Stimulated activated CD4-positive, alpha-beta T cell treated with anti-CD3 and anti-CD28 coated beads, Interleukin-15, amount 100 ng/mL, for 48 hours (primary cell): ENCODE data around the gene PRPF6.

Experiments used
- DNase-seq, 2 donors: peaks; one replicate each; pipeline ENCODE4 v3.0.0-alpha.2; 2020; ENCODE audit warnings: low read depth in 2 of 2

Gene PRPF6

DNA sequence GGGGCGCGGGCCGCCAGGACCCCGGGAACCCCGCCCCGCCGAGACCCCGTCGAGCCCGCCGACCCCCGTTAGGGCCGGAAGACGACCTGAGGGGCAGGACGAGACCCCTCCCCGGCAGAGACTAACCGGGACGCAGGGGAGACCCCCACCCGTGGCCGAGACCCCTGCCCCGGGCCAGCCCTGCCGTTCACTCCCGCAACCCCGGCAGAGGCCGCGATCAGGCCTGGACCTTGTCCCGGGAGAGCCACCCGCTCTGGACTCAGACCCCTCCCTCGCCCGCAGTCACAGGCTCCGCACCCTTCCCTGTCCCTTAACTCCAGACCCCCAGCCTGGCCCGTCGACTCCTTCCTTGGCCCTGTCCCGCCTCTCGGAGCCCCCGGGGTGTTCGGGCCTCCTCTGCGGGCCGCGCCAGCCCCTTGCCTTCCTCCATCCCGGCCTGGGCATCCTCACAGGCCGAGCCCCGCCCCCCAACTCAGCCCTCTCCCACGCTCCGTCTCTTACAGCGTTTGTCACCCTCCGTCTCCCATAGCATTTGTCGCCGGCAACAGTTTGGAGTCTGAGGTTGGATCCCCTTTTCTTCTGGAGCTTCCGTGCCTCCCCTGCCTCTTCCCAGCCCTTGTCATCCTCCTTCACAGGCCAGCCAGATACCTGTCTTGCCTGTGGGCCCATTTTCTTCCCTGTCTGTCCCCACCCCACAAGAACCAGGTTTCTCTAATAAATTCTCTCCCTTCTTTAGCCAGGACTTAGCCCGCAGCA lies 82.6 kb downstream of the PRPF6 start:
- peak in 1 of 2 donors; percentile 51 for DNase-seq

DNA sequence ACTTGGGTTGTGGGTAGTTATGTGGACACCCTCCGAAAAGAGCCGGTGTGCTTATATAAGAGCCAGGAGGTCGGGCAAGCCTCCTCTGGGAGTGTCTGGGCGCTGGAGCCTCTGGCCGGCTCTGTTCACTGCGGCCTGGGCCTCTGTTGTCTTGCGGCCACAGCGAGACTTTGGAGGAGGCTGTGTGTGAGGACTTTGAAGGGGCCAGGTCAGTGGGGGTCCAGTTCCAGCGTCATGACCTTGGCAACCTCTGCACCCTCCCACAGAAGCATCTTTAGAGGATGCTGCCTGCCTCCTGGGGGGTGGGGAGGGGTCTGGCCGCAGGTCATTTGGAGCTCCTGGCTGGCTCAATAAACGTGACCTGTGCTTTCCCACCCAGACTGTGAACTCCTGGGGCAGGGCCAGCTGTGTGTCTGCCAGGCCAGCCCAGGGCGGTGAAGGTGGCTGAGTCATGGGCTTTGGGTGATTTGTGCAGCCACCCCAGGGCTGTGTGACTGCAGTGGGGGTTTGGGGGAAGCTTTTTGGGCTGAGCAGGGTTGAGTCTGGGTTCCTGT lies 83.3 kb downstream of the PRPF6 start:
- DNase-seq: no peak

- no peak for DNase-seq
Measured at GRCh38 chr20:64065062-64065973, 84.4 kb downstream of the PRPF6 start.

DNA sequence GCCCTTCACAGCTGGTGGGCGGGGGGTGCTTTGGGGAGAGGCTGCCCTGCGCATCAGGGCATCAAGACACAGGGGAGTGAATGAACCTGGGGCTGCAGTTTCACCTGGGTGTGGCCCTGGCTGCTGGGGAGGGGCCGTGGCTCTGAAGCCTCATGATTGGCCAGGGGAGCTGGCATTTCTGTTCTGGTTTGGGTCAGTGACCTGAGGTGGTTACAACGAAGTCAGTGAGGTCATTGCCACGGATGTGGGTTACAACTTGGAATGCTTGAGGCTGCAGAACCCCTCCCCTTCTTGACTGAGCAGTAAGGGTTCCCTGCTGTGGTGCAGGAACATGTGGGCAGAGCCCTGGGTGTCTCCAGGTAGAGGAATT lies 85.0 kb downstream of the PRPF6 start:
- peak; percentile 48 to 61 for DNase-seq

DNA sequence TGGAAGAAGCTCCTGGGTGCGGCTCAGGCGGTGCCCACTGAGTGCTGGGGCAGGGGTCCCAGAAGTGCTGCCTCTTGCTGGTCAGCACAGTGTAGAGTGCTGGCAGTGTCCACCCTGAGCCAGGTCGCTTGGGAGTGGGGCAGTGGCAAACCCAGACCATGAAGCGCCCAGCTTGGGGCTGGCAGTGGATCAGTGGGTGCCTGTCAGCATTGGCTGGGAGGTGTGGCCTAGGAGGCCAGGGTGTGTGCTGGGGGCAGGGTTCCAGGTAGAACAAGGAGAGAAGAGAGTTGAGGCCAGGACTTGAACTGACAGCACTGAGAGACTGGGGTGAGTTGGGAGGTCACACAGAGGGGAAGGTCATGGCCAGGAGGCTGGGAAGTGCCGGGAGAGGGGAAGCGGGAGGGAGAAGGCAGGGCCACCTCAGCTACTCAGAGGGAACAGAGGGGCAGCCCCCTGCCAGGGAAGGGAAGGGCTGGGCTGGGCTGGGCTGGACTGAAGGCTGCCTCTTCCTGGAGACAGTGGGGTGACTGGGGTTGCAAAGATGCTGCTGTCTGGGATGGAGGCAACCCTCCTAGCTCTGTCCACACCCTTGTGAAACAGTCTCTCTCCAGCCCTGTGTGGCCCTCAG lies 86.2 kb downstream of the PRPF6 start:
- no peak for DNase-seq

DNA sequence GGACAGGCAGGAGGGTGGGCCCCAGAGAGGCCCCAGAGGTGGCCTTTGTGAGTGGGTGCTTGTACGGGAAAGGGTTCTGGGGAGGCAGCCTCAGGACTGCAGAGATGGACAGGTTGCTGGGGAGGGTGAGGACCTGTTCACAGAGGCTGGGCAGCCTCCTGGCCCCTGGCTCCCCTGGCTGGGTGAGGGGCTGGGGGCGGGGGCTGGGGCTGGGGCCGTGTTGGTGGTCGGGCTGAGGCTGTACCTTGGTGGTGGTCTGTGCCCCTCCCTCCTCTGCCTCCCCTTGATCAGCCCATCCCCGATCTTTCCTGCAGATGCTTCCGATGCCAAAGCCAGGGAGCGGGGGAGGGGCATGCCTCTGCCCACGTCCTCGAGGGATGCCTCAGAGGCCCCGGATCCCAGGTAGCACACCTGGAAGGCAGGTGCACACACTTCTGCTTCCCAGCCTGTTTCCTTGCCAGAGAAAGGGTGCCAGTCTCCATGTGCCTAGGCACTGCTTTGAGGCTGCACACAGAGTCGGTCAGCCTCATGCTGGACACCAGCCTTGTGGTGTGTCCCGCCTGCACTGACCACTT lies 86.9 kb downstream of the PRPF6 start:
- DNase-seq: no peak

- DNase-seq: no peak
Measured at GRCh38 chr20:64068386-64069208, 87.7 kb downstream of the PRPF6 start.

DNA sequence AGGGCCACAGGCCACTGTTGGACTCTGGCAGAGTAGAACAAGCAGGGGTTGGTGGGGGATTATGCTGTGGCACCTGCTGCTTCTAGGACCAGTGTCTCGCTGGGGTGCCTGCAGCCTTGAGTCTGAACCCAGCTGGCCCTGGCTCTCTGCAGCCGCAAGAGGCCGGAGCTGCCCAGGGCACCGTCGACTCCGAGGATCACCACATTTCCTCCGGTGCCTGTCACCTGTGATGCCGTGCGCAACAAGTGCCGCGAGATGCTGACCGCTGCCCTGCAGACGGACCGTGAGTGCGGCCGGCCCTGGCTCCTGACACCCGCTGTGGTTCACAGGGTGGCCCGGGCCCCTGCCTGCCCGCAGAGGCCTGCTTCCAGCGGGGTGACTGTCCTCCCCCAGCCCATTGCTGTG lies 88.3 kb downstream of the PRPF6 start:
- DNase-seq: no peak

- DNase-seq: no peak
Measured at GRCh38 chr20:64069614-64070243, 88.8 kb downstream of the PRPF6 start.

GRCh38 chr20:64070244-64070993 lies 89.5 kb downstream of the PRPF6 start:
- DNase-seq: no peak

- no peak for DNase-seq
Measured at GRCh38 chr20:64071341-64072332, 90.7 kb downstream of the PRPF6 start.

DNA sequence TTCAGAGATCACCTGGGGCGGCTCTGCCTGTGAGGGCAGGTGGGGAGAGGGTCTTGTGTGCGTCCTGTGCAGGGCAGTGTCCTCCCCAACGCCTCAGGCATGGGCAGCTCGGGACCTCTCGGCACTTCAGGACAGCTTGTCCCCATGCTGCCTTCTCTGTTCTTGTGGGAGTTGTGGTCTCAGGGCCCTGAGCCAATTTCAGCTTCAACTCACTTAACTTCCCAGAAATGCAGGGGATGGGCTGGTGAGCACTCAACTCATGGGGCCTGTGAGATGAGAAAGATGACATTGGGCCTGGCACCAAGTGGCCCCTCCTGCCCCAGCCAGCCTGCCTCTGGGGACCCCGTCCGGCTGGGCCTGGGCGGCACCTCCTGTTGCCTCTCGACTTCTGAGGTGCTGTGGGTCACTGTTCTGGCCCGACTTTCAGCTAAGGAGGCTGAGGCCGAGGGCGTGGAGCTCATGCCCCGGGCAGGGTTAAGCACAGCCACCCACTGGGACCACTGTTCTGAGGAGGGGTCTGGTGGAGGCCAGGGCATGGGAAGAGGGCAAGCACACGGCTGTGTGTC lies 91.6 kb downstream of the PRPF6 start:
- no peak for DNase-seq

GRCh38 chr20:64073476-64074183 lies 92.7 kb downstream of the PRPF6 start:
- DNase-seq: no peak

DNA sequence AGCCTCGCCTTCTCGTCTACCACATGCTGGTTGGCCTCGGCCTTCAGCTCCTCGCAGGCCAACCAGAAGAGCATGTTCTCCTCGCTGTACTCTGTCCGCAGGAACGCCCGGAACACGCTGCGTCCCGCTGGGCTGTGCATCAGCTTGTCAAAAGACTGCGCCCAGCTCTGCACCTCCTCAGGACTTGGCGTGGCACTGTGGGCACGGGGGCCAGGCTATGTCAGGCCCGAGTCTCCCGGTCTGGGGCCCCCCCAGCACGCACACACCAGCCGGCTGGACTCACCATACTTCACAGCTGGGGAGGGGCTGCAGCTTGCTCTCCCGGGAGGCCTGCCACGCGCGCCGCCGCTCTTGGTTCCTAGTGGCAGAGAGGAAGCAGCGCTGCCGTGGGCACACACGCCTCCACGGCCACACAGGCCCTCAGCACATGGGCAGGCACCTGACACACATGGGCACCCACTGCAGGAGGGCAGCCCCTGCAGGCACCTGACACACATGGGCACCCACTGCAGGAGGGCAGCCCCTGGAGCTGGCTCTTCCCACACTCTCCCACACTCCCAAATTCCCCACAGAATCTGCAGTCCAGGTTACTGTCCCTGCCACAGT lies 93.4 kb downstream of the PRPF6 start:
- DNase-seq: no peak

DNA sequence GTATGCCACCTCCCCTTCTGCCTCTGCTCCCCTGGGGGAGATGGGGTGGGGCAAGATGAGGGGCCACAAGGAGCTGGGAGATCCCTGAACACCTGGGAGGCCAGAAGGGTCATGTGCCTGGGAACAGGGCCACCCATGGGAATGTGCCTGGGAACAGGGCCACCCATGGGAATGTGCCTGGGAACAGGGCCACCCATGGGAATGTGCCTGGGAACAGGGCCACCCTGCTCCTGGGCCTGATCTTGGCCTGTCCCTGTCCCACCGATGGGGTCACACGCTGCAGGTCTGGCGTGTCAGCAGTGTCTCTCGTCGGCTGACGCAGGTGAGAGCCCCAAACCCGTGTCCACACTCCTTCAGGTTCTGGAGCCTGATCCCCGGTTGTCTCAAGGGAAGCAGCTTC lies 94.0 kb downstream of the PRPF6 start:
- DNase-seq: no peak

GRCh38 chr20:64075556-64075955 lies 94.6 kb downstream of the PRPF6 start:
- no peak for DNase-seq
